ENCODE measurements around the gene RHOT2.

The RHOT2 gene

DNA sequence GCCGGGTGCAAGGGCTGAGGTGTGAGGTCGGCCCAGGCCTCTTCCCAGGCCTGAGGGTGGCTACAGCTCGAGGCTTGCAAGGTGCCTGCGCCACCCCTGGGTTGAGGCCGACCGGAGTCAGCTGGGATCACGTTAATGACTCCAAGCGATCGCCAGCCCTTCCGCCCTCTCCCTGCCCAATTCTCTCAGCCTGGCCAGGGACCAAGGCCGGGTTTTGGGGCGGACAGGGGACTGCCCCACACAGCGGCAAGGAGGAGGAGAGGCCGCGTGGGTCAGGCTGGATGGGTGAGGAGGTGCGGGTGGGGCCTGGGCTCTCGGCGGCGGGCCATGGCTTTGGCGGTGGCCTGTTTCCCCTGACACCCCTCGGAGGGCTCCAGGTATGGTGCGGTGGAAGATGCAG is 25.4 kb downstream of the RHOT2 start:
- in situ Hi-C loops (cut with HindIII; ENCODE audit: low sequenced_read_pairs) = no loop called here

DNA sequence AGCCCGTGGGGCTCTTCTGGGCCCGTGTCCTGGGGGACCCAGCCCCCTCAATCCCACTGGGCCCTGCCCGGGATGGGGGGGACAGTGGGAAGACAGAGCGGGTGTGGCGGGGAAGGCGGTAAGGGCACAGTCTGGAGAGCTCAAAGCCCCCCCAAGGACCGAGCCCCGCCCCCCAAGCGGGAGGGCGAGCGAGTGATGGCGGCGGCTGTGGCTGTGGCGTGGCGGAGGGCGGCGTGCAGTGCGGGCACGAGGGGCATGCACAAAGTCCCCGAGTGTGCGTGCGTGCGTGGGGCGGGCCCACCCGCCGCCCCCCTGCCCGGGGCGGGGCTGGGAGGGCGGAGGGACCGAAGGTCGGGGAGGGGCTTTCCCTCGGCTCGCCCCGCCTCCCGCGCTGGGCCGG is 25.8 kb downstream of the RHOT2 start:
- in situ Hi-C loops (cut with HindIII; ENCODE audit: low sequenced_read_pairs) = no loop called here

GRCh38 chr16:694187-694862 is 26.4 kb downstream of the RHOT2 start:
- in situ Hi-C loops (cut with HindIII; ENCODE audit: low sequenced_read_pairs) = no loop called here

DNA sequence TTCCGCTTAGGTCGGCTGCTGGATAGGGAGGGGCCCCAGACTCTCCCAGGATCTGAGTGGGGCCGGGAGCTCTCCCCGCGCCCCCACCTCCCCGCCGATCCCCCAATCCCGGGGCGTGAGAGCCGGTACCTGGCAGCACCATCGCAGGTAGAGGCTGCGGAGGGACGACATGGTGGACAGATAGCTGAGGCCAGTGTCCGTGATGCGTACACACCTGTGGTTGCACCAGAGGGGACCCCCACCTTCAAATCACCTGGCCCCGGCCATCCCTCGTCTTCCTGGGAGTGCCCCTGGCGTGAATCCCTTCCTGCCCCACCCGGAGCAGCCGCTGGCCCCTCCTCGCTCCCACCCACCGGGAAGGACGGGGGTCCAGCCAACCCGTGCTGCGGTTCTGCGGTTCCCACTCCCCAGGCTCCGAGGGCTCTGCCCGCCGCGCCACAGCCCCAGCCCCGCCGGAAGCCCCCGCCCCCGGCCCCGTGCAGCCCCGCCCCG is 27.0 kb downstream of the RHOT2 start:
- in situ Hi-C loops (cut with HindIII; ENCODE audit: low sequenced_read_pairs) = no loop called here

GRCh38 chr16:695355-696089 is 27.6 kb downstream of the RHOT2 start:
- in situ Hi-C loops (cut with HindIII; ENCODE audit: low sequenced_read_pairs) = no loop called here

GRCh38 chr16:698911-699671 is 31.2 kb downstream of the RHOT2 start:
- in situ Hi-C loops (cut with HindIII; ENCODE audit: low sequenced_read_pairs) = no loop called here

- in situ Hi-C loops (cut with HindIII; ENCODE audit: low sequenced_read_pairs) = no loop called here
Observed at GRCh38 chr16:700684-701584, 33.0 kb downstream of the RHOT2 start.

DNA sequence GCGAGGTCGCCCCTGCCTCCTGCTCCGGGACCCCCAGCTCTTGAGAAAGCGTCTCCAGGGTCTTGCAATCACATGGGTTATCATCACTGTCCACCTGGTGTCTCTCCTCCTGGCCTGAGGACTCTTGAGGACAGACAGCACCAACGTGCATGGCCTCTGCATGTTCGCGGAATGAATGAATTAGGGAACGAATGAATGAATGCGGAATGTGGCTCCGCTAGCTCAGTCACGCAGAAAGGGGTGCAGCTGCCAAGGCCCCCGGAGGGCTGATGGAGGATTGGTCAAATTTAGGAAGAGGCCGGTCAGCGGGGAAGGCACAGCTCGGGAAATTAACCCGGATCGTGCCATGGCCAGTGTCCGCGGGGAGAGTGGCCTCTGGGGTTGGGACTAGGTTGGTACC is 34.4 kb downstream of the RHOT2 start:
- in situ Hi-C loops (cut with HindIII; ENCODE audit: low sequenced_read_pairs) = no loop called here

GRCh38 chr16:703406-703805 is 35.5 kb downstream of the RHOT2 start:
- in situ Hi-C loops (cut with HindIII; ENCODE audit: low sequenced_read_pairs) = no loop called here

DNA sequence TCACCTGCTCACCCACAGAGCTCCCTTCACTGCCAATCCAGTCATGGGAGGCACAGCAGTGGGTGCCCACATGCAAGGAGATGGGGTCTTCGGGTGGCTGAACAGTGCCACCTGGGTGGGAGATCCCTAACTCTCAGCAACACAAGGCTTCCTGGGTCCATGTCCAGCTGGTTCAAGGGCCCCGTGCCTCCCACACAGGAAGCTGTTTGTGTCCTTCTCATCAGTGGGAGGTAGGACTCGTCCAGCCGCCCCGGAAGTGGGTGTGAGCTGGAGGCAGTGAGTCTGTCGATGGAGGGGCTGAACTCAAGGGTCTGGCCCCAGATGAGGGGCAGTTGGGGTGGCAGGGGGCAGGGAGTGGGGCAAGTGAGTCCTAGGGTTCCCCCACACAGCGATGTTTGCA is 36.1 kb downstream of the RHOT2 start:
- in situ Hi-C loops (cut with HindIII; ENCODE audit: low sequenced_read_pairs) = no loop called here

DNA sequence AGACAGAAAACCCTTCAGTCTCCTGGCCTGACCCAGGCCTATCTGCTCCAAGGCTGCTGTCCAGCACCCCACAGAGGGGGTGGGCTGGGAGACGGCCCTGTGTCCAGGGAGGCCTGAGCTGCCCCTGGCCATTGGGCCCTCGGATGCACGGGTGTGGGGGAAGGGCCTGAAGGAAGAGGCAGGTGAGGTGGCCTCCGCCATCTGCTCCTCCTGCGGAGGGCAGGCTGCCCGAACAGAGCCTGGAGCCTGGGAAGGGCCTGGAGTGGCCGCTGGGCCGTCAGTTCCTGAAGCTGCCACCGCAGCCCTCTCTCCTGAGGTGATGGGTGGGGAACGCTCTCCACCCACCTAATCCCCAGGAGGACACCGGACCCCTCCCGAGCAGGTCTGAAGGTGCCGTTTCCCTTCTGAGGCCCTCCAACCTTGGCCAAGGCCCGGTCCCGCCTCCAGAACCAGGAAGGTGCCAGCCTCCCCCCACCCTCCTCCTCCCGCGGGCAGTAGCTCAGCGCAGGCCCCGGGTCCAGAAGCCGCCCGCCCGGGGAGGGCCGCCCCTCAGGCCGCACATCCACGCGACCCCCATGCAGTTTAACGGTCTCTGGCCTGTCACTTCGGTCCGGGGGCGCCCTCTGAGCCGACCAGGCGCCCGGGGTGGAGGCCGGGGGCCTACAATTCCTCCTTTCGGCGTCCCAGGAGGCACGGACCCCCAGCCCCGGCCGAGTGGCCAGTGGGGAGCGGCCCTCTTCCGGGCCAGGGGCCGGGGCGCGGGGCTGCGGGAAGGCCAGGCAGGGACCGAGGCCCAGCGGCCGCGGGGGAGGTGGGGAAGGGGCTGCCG is 36.8 kb downstream of the RHOT2 start:
- in situ Hi-C loops (cut with HindIII; ENCODE audit: low sequenced_read_pairs) = no loop called here

DNA sequence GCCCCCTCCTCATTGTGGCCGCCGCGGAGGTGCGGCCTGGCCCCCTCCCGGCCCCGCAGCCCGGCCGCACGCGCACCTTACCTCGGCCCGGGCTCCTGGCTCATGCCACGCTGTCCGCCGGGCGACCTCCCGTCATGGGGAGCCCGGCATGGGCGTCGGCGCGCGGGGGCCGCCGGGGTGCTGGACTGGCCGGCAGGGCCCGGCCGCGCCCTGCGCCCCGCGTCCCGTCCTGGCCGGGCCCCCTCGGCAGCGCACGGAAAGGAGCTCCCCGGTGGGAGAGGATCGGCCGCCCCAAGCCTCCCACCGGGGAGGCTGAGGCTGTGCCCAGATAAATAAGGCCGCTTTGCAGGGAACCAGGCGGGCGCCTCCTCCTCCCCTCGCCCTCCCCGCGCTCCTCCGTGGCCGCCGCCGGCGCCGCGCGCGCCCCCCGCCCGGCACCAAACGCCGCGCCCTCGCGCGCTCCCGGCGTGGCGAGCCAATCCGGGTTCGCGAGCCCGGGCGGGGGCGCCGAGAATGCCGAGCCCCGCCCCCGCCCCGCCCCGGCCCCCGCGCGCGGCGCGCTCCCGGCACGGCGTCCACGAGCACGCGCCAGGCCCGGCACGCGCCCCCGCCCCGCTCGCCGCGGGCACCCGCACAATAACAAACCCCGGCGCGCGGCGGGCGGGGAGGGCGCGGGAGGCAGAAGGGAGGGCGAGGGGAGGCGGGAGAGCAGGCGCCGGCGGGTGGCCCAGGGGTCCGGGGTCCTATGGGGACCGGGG is 37.7 kb downstream of the RHOT2 start, which contains the start of gene FBXL16:
TSS of gene FBXL16 (minus strand) at position 371 of the 758 bp plus-strand sequence. CDS start 8,396 bp downstream, outside the sequence.
- in situ Hi-C loops (cut with HindIII; ENCODE audit: low sequenced_read_pairs) = no loop called here

DNA sequence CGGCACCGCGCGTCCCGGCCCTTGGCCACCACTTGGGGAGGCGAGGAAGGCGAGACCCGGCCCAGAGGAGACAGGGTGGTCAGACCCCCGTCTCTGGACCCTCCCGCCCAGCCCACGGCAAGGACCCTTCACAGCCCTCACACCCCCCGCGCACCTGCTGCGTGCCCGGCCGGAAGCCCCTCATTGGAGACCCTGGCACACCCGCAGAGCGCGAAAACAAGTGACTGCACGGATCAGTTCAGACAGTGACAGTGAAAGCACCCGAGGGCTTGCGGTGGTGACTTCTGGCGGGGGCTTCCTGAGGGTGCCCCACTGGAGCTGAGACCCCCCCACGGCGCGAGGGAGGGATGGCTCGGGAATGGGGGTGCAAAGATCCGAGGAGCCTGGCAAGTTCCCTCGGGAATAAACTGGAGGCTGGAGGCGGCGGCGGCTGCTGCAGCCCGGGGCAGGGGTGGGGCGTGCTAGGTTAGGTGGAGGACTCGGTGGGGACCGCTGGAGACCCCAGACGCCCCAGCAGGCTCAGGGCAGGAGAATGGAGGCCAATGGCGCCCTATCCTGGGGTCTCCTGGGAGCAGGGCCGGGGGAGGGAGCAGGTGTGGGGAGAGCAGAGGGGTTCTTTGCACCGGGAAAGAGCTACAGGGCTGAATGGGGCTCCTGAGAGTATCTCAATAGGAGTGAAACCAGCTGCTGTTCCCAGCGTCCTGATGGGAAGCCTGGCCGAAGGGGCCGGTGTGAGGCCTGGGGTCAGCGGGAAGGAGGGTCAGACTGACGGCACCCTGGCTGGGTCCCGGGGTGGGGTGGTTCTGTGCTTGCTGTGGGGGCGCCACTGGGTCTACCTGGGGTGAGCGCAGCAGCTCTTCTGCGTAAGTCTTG is 38.5 kb downstream of the RHOT2 start:
- in situ Hi-C loops (cut with HindIII; ENCODE audit: low sequenced_read_pairs) = no loop called here

DNA sequence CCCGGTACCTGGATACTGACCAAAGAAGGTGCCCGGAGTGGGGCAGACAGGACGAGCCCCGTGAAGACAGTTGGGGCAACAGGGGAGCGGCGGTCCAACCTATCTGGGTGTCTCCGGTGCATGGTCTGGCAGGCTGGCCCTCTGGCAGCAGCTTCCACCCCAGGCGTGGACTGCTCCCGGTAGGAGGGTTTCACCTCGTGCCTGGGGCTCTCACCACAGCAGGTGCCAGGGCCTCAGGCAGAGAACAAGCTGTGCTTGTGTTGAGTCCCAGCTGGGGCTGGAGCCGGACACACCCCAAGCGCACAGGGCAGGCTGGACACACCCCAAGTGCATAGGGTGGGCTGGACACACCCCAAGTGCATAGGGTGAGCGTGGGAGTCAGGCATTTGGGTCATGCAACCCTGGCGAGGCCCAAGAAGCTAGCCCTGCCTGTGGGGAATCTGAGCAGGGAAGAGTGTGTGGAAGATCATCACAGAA is 39.2 kb downstream of the RHOT2 start:
- in situ Hi-C loops (cut with HindIII; ENCODE audit: low sequenced_read_pairs) = no loop called here

DNA sequence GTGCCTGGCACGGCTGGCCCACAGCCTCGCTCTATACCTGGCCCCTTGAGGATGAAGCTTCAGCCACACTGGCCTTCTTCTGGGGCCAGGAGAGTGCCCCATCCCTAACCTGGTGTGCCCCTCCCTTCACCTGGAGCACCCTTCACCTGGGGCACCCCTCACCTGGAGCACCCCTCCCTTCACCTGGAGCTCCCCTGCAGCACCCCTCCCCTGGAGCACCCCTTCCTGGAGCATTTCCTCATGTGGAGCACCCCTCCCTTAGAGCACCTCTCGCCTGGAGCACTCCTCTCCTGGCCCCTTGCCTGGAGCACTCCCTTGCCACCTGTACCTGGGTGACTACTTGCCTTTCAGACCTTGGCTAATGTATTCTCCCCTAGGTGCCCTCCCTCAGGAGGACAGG is 40.1 kb downstream of the RHOT2 start:
- in situ Hi-C loops (cut with HindIII; ENCODE audit: low sequenced_read_pairs) = no loop called here

- in situ Hi-C loops (cut with HindIII; ENCODE audit: low sequenced_read_pairs) = no loop called here
Observed at GRCh38 chr16:708959-709358, 41.0 kb downstream of the RHOT2 start.

DNA sequence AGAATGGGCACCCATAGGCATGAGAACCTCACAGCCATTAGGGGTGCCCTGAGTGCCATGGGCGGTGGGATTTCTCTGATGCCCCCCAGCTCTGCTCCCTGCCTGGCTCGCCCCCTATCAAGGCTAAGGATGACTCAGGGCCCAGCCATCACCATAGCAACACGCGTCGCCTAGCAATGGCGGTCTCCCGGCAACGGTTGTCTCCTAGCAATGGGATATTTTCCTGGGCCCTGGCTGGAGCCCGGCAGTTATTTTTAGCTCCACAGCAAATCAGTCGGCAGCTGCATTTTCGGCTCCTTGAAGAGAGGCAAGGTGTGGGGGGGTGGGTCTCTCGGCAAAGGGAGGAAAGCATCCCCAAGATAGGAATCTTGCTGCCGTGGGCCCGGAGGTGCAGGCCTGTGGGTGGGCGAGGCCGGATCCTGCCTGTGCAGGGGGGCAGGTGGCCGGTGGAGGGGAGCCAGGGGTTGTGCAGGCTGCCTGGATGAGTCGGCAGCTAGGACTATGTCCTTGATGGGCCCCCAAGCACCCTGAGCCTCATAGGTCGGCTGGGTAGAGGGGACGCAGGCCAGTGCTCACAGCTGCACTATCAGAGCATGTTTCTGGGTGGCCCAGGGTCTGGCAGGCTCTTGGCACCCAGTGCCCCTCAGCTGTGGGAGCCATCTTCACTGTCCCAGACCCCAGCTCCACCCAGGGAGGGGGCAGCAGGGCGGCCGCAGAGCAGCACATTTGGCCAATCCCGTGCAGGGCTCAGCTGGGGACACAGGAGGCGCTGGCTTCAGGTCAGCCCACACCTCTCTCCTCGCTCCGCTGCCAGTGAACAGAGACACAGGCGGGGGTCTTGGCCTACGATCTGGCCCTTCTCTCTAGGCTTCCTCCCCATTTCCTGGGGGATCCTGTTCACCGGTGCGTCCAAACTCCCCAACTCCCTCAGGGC is 41.9 kb downstream of the RHOT2 start:
- in situ Hi-C loops (cut with HindIII; ENCODE audit: low sequenced_read_pairs) = loop anchor here (5.0 to 10.0 kb wide), 2 partner anchors 55 to 267 kb away; no protein-coding TSS in a partner anchor

All from endothelial cell of hepatic sinusoid (primary cell).